GM13977 (cell line): ENCODE data around the gene LUM.

Experiments used
- DNase-seq: peaks from one replicate; pipeline ENCODE4 v3.0.0; 2012; ENCODE audit warnings: low spot score
- CTCF ChIP-seq: IDR thresholded peaks from 2 replicates; pipeline ENCODE4 v1.5.1; 2012; ENCODE audit warnings: mild to moderate bottlenecking, control low read depth; ENCODE audit not compliant: insufficient read depth; ENCODE audit errors: extremely low read depth, missing control alignments
- in situ Hi-C: fragments of 300-500 bp; cut with MboI; formaldehyde crosslinking; loops from one replicate; pipeline ENCODE4 v1.12.0; 2022; ENCODE audit warnings: low sequenced_read_pairs, low pct_unique_long_range_greater_than_20kb, mixed read lengths, inconsistent platforms; ENCODE audit not compliant: unreplicated experiment

Gene LUM

DNA sequence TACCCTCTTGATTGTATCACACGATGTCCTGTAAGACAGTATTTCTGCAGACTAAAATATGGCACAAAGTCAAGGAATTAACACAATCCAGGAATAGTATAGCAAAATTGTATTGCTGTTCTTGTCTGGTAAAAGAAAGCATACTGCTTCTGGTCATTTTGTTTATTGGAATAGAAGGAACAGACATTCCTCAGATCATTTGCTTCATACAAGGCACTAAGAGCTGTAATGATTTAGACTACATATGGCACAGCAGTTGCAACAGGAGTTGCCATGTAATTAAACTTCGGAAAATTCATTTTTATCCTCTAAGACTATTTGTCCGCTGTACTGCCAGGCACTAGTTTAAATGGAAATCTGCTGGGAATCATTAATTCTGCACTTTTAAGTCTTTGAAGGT lies 45.9 kb downstream of the LUM start:
- TF ChIP-seq CTCF = no peak
- DNase-seq = no peak
- in situ Hi-C loops = no loop called here

GRCh38 chr12:91064640-91065039 lies 46.7 kb downstream of the LUM start:
- in situ Hi-C loops = no loop called here
- no peak for TF ChIP-seq CTCF
- no peak for DNase-seq

DNA sequence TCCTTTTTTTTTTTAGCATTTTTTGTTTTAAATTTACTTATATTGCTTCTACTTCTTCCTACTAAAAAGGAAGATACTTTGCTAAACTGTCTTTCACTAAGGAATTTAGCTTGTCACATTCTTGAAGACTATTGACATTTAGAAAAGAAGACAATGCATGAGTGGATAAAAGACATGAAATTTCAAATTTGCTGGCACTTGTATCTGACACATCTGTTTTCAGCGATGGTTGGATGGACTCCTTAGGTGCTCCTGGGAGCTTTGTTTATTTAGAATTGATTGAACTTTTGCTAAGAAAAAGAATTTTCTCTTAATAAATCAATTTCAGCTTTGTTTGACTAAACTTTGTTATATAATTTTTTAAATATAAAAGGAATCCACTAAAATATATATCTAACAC lies 50.2 kb downstream of the LUM start:
- in situ Hi-C loops = no loop called here
- DNase-seq = no peak
- TF ChIP-seq CTCF = no peak

- TF ChIP-seq CTCF = no peak
- DNase-seq = no peak
- in situ Hi-C loops = no loop called here
Observed at GRCh38 chr12:91059211-91059610, 52.1 kb downstream of the LUM start.

DNA sequence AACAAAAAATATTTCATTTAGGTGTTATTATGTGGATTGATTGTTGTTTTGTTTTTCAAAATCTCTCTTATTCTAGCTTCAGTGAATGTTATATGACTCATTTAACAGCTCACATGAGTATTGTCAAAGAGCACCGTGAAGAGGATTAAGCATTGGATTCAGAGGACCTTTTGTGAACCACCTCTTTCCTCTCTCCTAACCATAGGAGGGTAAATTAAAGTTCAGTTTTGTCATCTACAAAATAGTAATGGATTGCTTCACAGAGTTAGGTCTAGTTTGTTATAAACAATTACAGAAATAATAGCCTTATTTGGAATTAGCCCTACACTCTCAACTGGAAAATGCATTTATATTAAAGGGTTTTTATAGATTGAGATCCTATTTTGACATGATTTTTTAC lies 52.5 kb downstream of the LUM start:
- in situ Hi-C loops = no loop called here
- no peak for TF ChIP-seq CTCF
- no peak for DNase-seq

DNA sequence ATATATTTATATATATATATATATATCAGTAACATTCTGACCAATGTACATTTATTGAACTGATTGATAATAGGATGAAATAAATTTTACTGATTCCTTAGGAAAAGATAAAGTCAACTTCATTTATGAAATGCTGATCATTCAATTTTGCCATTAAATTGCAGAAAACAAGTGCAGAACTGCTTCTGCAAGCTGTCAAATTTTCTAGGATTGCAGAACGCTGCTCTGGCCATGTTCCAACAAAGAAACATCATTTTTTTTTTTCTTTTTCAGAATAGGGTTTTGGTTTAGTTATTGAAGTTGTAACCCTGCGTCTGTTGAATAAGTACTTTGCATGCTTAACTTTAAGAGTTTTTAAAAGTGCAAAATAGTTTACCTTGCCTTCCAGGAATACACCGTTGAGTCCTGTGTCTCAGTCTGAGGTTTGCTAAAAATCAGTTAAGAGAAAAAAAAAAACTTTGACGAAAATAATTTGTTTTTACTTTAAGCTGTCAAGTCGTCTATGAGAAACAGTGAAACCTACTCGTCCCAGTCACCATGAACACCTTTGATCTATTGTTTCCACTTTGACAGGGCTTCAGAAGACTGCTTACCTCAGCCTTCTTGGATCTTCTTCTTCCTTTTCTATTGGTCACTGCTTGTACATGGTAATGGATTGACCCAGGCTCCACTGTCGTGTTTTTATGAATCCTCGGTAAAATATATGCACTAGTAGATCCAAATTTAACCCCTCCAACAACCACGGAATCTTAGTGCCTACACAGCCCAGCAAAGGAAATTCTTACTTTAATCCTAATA lies 53.7 kb downstream of the LUM start, which contains the start of gene KERA:
Gene KERA, minus strand, starts transcription at position 657 of the 798 bp plus-strand sequence. CDS start 1,743 bp downstream, outside the sequence.
- DNase-seq = no peak
- TF ChIP-seq CTCF = no peak
- in situ Hi-C loops = no loop called here
